ENCODE measurements around the gene ATG5. TPM values are rescaled to one million over a fixed set of nuclear protein-coding genes. Genes with fewer than 3 reads are reported as not detected.

ATG5 gene
- polyA plus RNA-seq, 1 donor from 2014 or later = 45.5 TPM

- Histone ChIP-seq H4K20me1 (ENCODE audit: insufficient read depth) (no peaks in the 10 kb centered on the region), H2AFZ (ENCODE audit: low read depth, low read length) (no peak overlapping the region), H3K4me3 (ENCODE audit: low read length) (no peak overlapping the region), H3K9me2 (ENCODE audit: insufficient read depth, low read length) (no peaks in the 10 kb centered on the region), H3K79me2 (replicated peaks; ENCODE audit: insufficient read depth, low read length) (no peaks in the 10 kb centered on the region), H3K36me3 (ENCODE audit: insufficient read depth, low read length) (no peaks in the 10 kb centered on the region), H3K4me2 (ENCODE audit: low read length) (no peak overlapping the region), H3K9me3 (ENCODE audit: low read length) (no peaks in the 10 kb centered on the region), H3K9ac (ENCODE audit: low read length) (no peak overlapping the region), H3K27me3 (ENCODE audit: insufficient read depth, low read depth, low read length) (no peaks in the 10 kb centered on the region), H3K27ac (ENCODE audit: low read length) (no peak overlapping the region), H3F3A (ENCODE audit: insufficient read depth, low read length, poor library complexity, severe bottlenecking) (no peaks in the 10 kb centered on the region)
- TF ChIP-seq RAD21 (conservative IDR thresholded peaks at IDR 0.05) = no peak
- TF ChIP-seq EP300 (conservative IDR thresholded peaks at IDR 0.05; ENCODE audit: poor library complexity, severe bottlenecking) = no peak
- no peak for TF ChIP-seq SMC3 (conservative IDR thresholded peaks at IDR 0.05; ENCODE audit: poor library complexity)
- no peak for TF ChIP-seq POLR2AphosphoS5 (IDR thresholded peaks at IDR 0.05)
- TF ChIP-seq, protein P1, sequence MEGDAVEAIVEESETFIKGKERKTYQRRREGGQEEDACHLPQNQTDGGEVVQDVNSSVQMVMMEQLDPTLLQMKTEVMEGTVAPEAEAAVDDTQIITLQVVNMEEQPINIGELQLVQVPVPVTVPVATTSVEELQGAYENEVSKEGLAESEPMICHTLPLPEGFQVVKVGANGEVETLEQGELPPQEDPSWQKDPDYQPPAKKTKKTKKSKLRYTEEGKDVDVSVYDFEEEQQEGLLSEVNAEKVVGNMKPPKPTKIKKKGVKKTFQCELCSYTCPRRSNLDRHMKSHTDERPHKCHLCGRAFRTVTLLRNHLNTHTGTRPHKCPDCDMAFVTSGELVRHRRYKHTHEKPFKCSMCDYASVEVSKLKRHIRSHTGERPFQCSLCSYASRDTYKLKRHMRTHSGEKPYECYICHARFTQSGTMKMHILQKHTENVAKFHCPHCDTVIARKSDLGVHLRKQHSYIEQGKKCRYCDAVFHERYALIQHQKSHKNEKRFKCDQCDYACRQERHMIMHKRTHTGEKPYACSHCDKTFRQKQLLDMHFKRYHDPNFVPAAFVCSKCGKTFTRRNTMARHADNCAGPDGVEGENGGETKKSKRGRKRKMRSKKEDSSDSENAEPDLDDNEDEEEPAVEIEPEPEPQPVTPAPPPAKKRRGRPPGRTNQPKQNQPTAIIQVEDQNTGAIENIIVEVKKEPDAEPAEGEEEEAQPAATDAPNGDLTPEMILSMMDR (IDR thresholded peaks at IDR 0.05; ENCODE audit: poor library complexity, severe bottlenecking) = no peak
- TF ChIP-seq MXI1 (conservative IDR thresholded peaks at IDR 0.05; ENCODE audit: poor library complexity, severe bottlenecking) = no peak
- TF ChIP-seq EZH2 (IDR thresholded peaks at IDR 0.05; ENCODE audit: borderline replicate concordance, insufficient read depth, low read length, poor library complexity, severe bottlenecking) = no peak
- no peak for TF ChIP-seq TAF1 (IDR thresholded peaks at IDR 0.05; ENCODE audit: low read depth)
These were observed 46.4 kb downstream of the ATG5 start for GRCh38 chr6:106279179-106279578.

- Histone ChIP-seq H3K9me2 (ENCODE audit: insufficient read depth, low read length) (no peaks in the 10 kb centered on the region), H3K9me3 (ENCODE audit: low read length) (no peaks in the 10 kb centered on the region), H3K27me3 (ENCODE audit: insufficient read depth, low read depth, low read length) (no peaks in the 10 kb centered on the region), H3K36me3 (ENCODE audit: insufficient read depth, low read length) (no peaks in the 10 kb centered on the region), H3K4me2 (ENCODE audit: low read length) (no peak overlapping the region), H3K79me2 (replicated peaks; ENCODE audit: insufficient read depth, low read length) (no peaks in the 10 kb centered on the region), H3F3A (ENCODE audit: insufficient read depth, low read length, poor library complexity, severe bottlenecking) (no peaks in the 10 kb centered on the region), H3K4me3 (ENCODE audit: low read length) (no peak overlapping the region), H4K20me1 (ENCODE audit: insufficient read depth) (no peaks in the 10 kb centered on the region), H2AFZ (ENCODE audit: low read depth, low read length) (no peak overlapping the region), H3K27ac (ENCODE audit: low read length) (no peak overlapping the region), H3K9ac (ENCODE audit: low read length) (no peak overlapping the region)
- TF ChIP-seq, protein P2, sequence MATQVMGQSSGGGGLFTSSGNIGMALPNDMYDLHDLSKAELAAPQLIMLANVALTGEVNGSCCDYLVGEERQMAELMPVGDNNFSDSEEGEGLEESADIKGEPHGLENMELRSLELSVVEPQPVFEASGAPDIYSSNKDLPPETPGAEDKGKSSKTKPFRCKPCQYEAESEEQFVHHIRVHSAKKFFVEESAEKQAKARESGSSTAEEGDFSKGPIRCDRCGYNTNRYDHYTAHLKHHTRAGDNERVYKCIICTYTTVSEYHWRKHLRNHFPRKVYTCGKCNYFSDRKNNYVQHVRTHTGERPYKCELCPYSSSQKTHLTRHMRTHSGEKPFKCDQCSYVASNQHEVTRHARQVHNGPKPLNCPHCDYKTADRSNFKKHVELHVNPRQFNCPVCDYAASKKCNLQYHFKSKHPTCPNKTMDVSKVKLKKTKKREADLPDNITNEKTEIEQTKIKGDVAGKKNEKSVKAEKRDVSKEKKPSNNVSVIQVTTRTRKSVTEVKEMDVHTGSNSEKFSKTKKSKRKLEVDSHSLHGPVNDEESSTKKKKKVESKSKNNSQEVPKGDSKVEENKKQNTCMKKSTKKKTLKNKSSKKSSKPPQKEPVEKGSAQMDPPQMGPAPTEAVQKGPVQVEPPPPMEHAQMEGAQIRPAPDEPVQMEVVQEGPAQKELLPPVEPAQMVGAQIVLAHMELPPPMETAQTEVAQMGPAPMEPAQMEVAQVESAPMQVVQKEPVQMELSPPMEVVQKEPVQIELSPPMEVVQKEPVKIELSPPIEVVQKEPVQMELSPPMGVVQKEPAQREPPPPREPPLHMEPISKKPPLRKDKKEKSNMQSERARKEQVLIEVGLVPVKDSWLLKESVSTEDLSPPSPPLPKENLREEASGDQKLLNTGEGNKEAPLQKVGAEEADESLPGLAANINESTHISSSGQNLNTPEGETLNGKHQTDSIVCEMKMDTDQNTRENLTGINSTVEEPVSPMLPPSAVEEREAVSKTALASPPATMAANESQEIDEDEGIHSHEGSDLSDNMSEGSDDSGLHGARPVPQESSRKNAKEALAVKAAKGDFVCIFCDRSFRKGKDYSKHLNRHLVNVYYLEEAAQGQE (IDR thresholded peaks at IDR 0.05; ENCODE audit: borderline replicate concordance) = no peak
- TF ChIP-seq EP300 (conservative IDR thresholded peaks at IDR 0.05; ENCODE audit: poor library complexity, severe bottlenecking) (no peak), SMC3 (conservative IDR thresholded peaks at IDR 0.05; ENCODE audit: poor library complexity) (no peak), RAD21 (conservative IDR thresholded peaks at IDR 0.05) (no peak), POLR2AphosphoS5 (IDR thresholded peaks at IDR 0.05) (no peak), MXI1 (conservative IDR thresholded peaks at IDR 0.05; ENCODE audit: poor library complexity, severe bottlenecking) (no peak), TAF1 (IDR thresholded peaks at IDR 0.05; ENCODE audit: low read depth) (no peak), EZH2 (IDR thresholded peaks at IDR 0.05; ENCODE audit: borderline replicate concordance, insufficient read depth, low read length, poor library complexity, severe bottlenecking) (no peak)
- TF ChIP-seq, protein P1 (IDR thresholded peaks at IDR 0.05; ENCODE audit: poor library complexity, severe bottlenecking) = no peak
These were observed 49.9 kb downstream of the ATG5 start for GRCh38 chr6:106275692-106276091.

Measured in neural cell (in vitro differentiated cells).